Urinary bladder (tissue), 4 donors: Measurements from ENCODE around the gene TSKU. TPM values are rescaled to one million over a fixed set of nuclear protein-coding genes. Genes with fewer than 3 reads are reported as not detected.

Experiments used
- DNase-seq: peaks from one replicate; pipeline ENCODE4 v3.0.0-alpha.2; 2015; ENCODE audit errors: extremely low spot score
- H3K27ac ChIP-seq: one replicate; pipeline ENCODE4 v1.5.1; 2013; ENCODE audit warnings: low read depth, mild to moderate bottlenecking, moderate library complexity
- H3K36me3 ChIP-seq: one replicate; pipeline ENCODE4 v1.6.1; 2013; ENCODE audit warnings: mild to moderate bottlenecking, moderate library complexity; ENCODE audit not compliant: insufficient read depth
- H3K4me1 ChIP-seq: one replicate; pipeline ENCODE4 v1.6.1; 2013; ENCODE audit warnings: mild to moderate bottlenecking, moderate library complexity; ENCODE audit not compliant: insufficient read depth
- H3K4me3 ChIP-seq: one replicate; pipeline ENCODE4 v1.5.1; 2013; ENCODE audit warnings: low read depth, low read length
- WGBS: extraction: QIAGEN DNeasy Blood & Tissue Kit; methylation state at CpG from one replicate; pipeline ENCODE4 v1.1.7; 2013; 5-methylcytosine and 5-hydroxymethylcytosine counted together
- polyA plus RNA-seq: library from polyadenylated mRNA; stranded (reverse); fragments of 200-250 nt; gene quantifications from one replicate; pipeline ENCODE4 v1.2.3, GENCODE V29; 2013
- total RNA-seq: library from RNA; depleted of rRNA; stranded (reverse); fragments of >200 nt; gene quantifications from one replicate; pipeline ENCODE4 v1.2.3, GENCODE V29; 2014
- donor health status: healthy with polysubstance abuse.
- donor health status: healthy.

The TSKU gene
- total and polyA plus RNA-seq, 2 donors, result 10.0 to 55.9 TPM

DNA sequence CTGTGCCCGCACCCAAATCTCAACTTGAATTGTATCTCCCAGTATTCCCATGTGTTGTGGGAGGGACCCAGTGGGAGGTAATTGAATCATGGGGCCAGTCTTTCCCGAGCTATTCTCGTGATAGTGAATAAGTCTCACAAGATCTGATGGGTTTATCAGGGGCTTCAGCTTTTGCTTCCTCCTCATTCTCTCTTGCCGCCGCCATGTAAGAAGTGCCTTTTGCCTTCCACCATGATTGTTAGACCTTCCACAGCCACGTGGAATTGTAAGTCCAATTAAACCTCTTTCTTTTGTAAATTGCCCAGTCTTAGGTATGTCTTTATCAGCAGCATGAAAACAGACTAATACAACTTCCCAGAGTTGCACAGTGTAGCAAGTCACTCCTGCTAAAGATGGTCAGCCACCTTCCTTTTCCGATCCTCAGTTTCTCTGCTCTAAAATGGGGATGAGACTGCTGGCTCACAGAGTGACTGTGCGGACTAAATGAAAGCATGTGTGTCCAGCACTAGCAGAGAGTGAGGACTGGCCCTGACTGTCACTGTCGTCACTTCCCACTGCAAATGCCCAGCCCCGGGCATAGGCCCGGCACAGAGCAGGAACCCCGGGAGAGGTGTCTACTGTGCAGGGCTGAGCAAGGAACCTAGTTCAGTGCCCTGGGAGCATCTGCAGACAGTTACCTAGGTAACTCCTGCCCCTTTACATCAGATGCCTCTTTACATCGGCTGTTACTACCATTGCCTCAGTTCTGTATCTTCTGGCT, 9.5 kb downstream of the TSKU start:
- 90% methylated on average over 13 of the region's 13 CpGs for WGBS
- no peaks in the 10 kb centered on the region for H3K36me3 ChIP-seq
- no peak overlapping the region for H3K27ac ChIP-seq
- H3K4me1 ChIP-seq, result peaks cover 3% of the 10 kb centered on the region
- no peak overlapping the region for H3K4me3 ChIP-seq
- DNase-seq, result no peak

GRCh38 chr11:76793391-76794291, 10.5 kb downstream of the TSKU start:
- DNase-seq, result no peak
- 80% methylated on average over 9 of the region's 9 CpGs for WGBS
- Histone ChIP-seq H3K27ac (no peak overlapping the region), H3K36me3 (no peaks in the 10 kb centered on the region), H3K4me3 (no peak overlapping the region), H3K4me1 (peaks cover 3% of the 10 kb centered on the region)

GRCh38 chr11:76794371-76795289, 11.5 kb downstream of the TSKU start:
- Histone ChIP-seq H3K4me1 (no peaks in the 10 kb centered on the region), H3K27ac (no peak overlapping the region), H3K4me3 (no peak overlapping the region), H3K36me3 (no peaks in the 10 kb centered on the region)
- WGBS, result 85% methylated on average over 12 of the region's 12 CpGs
- DNase-seq, result no peak

DNA sequence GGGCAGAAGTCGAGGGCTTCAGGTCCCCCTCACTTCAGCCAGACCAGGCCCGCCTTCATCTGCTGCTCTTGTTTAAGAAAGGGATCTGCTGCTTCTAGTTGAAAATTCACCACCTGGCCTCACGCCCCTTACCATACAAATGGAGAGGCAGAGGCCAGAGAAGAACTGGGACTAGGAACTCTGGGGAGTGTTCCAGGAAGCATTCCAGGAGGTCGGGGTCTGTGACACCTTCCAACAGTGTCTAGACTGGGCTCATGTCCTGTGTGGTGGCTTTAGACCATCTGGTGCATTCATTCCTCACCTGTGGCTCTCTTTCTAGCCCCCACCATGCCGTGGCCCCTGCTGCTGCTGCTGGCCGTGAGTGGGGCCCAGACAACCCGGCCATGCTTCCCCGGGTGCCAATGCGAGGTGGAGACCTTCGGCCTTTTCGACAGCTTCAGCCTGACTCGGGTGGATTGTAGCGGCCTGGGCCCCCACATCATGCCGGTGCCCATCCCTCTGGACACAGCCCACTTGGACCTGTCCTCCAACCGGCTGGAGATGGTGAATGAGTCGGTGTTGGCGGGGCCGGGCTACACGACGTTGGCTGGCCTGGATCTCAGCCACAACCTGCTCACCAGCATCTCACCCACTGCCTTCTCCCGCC, 12.3 kb downstream of the TSKU start:
- no peaks in the 10 kb centered on the region for H3K36me3 ChIP-seq
- no peak for DNase-seq
- 75% methylated on average over 21 of the region's 21 CpGs for WGBS
- no peak overlapping the region for H3K4me3 ChIP-seq
- no peaks in the 10 kb centered on the region for H3K4me1 ChIP-seq
- no peak overlapping the region for H3K27ac ChIP-seq

- no peaks in the 10 kb centered on the region for H3K36me3 ChIP-seq
- no peak overlapping the region for H3K4me3 ChIP-seq
- 93% methylated on average over 26 of the region's 26 CpGs for WGBS
- no peaks in the 10 kb centered on the region for H3K4me1 ChIP-seq
- H3K27ac ChIP-seq, result no peak overlapping the region
- DNase-seq, result no peak
These were observed 12.8 kb downstream of the TSKU start for GRCh38 chr11:76795936-76796441.

DNA sequence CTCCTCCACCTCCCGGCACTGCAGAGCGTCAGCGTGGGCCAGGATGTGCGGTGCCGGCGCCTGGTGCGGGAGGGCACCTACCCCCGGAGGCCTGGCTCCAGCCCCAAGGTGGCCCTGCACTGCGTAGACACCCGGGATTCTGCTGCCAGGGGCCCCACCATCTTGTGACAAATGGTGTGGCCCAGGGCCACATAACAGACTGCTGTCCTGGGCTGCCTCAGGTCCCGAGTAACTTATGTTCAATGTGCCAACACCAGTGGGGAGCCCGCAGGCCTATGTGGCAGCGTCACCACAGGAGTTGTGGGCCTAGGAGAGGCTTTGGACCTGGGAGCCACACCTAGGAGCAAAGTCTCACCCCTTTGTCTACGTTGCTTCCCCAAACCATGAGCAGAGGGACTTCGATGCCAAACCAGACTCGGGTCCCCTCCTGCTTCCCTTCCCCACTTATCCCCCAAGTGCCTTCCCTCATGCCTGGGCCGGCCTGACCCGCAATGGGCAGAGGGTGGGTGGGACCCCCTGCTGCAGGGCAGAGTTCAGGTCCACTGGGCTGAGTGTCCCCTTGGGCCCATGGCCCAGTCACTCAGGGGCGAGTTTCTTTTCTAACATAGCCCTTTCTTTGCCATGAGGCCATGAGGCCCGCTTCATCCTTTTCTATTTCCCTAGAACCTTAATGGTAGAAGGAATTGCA, 13.5 kb downstream of the TSKU start:
- H3K27ac ChIP-seq, result no peak overlapping the region
- 92% methylated on average over 20 of the region's 20 CpGs for WGBS
- H3K4me1 ChIP-seq, result no peaks in the 10 kb centered on the region
- H3K36me3 ChIP-seq, result no peaks in the 10 kb centered on the region
- H3K4me3 ChIP-seq, result no peak overlapping the region
- no peak for DNase-seq

DNA sequence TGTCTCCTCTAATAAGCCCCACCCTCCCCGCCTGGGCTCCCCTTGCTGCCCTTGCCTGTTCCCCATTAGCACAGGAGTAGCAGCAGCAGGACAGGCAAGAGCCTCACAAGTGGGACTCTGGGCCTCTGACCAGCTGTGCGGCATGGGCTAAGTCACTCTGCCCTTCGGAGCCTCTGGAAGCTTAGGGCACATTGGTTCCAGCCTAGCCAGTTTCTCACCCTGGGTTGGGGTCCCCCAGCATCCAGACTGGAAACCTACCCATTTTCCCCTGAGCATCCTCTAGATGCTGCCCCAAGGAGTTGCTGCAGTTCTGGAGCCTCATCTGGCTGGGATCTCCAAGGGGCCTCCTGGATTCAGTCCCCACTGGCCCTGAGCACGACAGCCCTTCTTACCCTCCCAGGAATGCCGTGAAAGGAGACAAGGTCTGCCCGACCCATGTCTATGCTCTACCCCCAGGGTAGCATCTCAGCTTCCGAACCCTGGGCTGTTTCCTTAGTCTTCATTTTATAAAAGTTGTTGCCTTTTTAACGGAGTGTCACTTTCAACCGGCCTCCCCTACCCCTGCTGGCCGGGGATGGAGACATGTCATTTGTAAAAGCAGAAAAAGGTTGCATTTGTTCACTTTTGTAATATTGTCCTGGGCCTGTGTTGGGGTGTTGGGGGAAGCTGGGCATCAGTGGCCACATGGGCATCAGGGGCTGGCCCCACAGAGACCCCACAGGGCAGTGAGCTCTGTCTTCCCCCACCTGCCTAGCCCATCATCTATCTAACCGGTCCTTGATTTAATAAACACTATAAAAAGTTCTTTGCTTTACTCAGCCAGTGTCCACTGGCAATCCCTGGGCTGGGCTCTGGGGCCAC, 14.4 kb downstream of the TSKU start:
- Histone ChIP-seq H3K36me3 (no peaks in the 10 kb centered on the region), H3K4me1 (no peaks in the 10 kb centered on the region), H3K4me3 (no peak overlapping the region), H3K27ac (no peak overlapping the region)
- DNase-seq, result no peak
- WGBS, result 92% methylated on average over 11 of the region's 11 CpGs

DNA sequence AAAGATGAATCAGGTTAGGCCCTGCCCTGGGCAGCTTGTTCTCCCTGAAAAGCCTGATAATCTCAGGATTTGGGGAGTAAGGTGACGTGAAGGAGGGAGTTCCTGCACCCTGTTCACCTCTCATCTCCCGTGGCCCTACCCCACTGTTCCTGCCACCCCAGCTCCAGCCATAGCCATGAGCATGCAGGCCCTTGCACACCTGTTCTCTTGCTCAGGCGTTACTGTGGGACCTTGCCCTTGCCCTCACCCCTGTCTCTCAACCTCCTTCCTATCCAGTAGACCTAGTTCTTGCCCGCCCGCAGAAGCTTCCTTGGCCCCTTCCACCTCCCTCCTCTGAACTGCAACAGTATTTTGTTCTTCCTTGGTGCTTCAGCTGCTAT, 15.0 kb downstream of the TSKU start:
- no peak overlapping the region for H3K4me3 ChIP-seq
- H3K36me3 ChIP-seq, result no peaks in the 10 kb centered on the region
- H3K27ac ChIP-seq, result no peak overlapping the region
- DNase-seq, result no peak
- WGBS, result 95% methylated on average over 5 of the region's 5 CpGs
- H3K4me1 ChIP-seq, result no peaks in the 10 kb centered on the region

GRCh38 chr11:76798671-76799065, 15.5 kb downstream of the TSKU start:
- 70% methylated on average over 9 of the region's 9 CpGs for WGBS

DNA sequence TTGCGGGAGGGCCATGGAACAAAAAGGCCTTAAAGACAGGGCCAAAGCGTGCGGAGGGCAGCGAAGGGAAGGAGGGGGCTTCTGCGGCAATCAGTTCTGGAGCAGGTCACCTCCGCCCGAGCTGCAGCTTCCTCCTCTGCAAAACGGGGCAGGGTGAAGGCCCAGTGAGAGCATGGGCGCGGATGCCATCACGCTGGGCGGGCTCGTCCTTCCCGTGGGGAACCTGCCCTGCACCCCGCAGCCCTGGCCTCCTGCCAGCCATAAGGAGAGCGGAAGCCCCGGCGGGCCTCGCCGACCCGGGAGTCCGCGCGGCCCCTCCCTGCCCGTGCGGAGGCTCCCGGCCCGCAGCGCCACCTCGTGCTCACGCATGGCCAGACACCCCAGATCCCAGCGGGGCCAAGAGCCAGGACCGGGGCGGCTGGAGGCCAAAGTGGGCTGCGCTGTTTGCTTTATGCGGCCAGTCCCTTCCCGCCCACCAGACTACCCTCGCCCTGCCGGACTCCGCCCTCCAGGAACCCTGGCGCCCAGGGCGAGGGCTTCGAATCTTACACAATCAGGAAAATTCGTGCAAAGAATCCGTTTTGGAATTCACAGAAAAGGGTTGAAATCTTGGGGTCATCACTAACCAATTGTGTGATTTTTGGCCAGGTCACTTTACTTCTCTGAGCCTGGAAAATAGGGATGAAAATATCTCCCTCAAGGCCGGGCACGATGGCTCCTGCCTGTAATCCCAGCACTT, 16.1 kb downstream of the TSKU start:
- H3K27ac ChIP-seq, result peak overlapping the region; percentile 13
- H3K4me3 ChIP-seq, result no peak overlapping the region
- DNase-seq, result no peak
- H3K36me3 ChIP-seq, result no peaks in the 10 kb centered on the region
- H3K4me1 ChIP-seq, result peaks cover 2% of the 10 kb centered on the region
- 6% methylated on average over 47 of the region's 47 CpGs for WGBS

More at GRCh38 chr11:76798671-76799065, 15.5 kb downstream of the TSKU start:
- H3K4me1 ChIP-seq, result peaks cover under 1% of the 10 kb centered on the region
- H3K27ac ChIP-seq, result peak overlapping the region; percentile 13
- H3K36me3 ChIP-seq, result no peaks in the 10 kb centered on the region
- no peak for DNase-seq
- no peak overlapping the region for H3K4me3 ChIP-seq

DNA sequence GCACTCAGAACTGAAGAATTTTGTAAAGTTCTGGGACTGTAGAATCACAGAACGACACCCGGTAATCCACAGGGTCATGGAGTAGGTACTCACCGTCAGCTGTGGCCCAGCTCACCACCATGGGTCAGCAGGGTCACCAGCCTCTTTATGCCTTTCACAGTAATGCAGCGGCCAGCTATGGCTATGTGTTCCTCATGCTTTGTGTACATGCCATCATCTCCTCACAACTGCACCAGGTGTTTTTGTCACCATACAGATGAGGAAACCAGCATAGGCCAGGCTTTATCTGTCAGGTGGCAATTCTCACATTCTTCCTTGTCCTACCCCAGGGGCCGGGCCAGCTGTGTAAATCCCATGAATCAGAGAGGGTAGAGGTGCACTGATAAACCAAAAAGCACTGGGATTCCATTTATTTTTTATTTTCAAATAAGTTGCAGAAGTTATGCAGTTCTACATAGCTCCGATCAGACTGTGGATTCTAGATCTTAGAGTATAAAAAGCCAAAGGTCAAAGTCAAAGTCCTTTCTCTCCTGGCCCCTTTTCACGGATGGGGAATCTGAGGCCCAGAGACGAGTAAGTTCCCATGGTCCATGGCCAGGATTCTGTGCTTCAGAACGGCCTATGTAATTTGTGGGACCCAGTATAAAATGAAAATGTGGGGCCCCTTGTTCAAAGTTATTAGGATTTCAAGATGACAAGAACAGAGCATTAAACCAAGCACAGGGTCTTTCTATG, 17.5 kb downstream of the TSKU start:
- DNase-seq, result no peak
- Histone ChIP-seq H3K4me1 (peaks cover 2% of the 10 kb centered on the region), H3K4me3 (no peak overlapping the region), H3K36me3 (no peaks in the 10 kb centered on the region), H3K27ac (no peak overlapping the region)
- 92% methylated on average over 9 of the region's 9 CpGs for WGBS
